ENCODE data around the gene DNAJB9. TPM values are rescaled to one million over a fixed set of nuclear protein-coding genes. Genes with fewer than 3 reads are reported as not detected.
A peak's percentile ranks its signal among the peaks of the same experiment; 100 is the strongest.
"Not testable (repeated sequence)": the region's sequence is repeated elsewhere in the genome, so short reads cannot be mapped to it uniquely, and the experiment has no call there.

Gene DNAJB9
- 10 to 100 TPM; 40.7 to 71.3 (median 51.5) TPM for polyA plus RNA-seq

DNA sequence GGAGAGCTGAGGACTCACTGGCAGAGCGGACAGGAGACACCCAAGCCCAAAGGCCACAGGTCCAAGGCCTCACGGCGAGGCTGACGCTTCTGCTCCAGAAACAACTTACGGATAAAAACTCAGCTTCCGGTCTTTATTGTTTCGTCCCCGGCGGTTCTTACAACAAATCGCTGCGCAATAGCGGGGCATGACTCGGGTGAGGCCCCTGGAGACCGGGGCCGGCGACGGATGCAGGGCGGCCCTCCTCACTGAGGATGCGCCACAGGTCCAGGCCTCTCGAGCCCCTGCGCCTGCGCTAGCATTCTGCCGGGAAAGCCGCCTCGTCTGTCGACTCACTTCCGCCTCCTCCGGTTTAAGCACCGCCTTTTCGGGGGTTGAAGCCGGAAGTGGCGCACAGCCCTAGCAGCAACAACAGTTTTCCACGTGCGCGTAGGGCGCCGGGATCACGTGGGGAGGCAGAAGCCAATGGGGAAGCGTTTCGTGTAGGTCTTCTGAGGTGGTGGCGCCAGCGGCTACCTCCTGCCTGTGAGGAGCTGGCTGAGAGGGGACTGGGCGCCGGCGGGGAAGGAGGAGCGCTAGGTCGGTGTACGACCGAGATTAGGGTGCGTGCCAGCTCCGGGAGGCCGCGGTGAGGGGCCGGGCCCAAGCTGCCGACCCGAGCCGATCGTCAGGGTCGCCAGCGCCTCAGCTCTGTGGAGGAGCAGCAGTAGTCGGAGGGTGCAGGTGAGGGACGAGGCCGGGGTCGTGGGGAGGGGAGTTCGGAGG, at the start of gene DNAJB9, which contains the start of gene THAP5:
Gene DNAJB9, plus strand, starts transcription at position 494 of the 765 bp plus-strand sequence. CDS start 1,853 bp downstream, outside the sequence.
Gene THAP5, minus strand, starts transcription at position 326 of the 765 bp plus-strand sequence. Its CDS starts 137 bp downstream, at position 189.
- peak within 1 kb of the TSS; percentile 98 to 100 (median 99) for H3K27ac Mint-ChIP-seq
- peaks cover 12 to 21% (median 14%) of the 10 kb centered on the region in 3 donors for H3K27me3 Mint-ChIP-seq (ENCODE audit: low read depth in 3 of 3)
- peaks cover 0 to 18% (median 5%) of the 10 kb centered on the region in 3 donors for H3K36me3 Mint-ChIP-seq
- DNase-seq: peak; percentile 100
- H3K4me1 Mint-ChIP-seq: peaks cover 48 to 89% of the 10 kb centered on the region in 2 donors
- peak within 1 kb of the TSS; percentile 92 to 100 (median 95) for H3K4me3 Mint-ChIP-seq
- H3K9me3 Mint-ChIP-seq: no peaks in the 10 kb centered on the region

DNA sequence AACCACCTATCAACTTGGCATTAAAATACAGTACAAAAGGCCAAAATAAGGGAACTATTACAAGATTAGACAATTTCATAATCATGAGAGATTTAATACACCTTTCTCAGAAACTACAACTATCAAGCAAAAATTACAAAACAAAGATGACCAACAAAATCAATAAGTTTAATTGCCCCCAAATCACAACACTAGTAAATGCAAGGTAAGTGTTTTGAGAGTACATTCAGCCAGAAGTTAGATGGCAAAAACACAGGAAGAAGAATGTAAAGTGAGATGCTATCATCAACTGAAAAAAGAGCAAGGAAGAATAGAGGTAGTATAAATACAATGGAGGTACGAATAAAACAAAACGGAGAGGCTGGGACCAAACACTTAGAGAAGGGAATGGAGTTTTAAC, 46.9 kb upstream of the DNAJB9 start:
- peaks cover 9 to 12% (median 11%) of the 10 kb centered on the region in 3 donors for H3K36me3 Mint-ChIP-seq
- peaks cover 3 to 13% (median 7%) of the 10 kb centered on the region in 3 donors for H3K27me3 Mint-ChIP-seq (ENCODE audit: low read depth in 3 of 3)
- peak overlapping the region; percentile 1 to 26 (median 10) for H3K27ac Mint-ChIP-seq

DNA sequence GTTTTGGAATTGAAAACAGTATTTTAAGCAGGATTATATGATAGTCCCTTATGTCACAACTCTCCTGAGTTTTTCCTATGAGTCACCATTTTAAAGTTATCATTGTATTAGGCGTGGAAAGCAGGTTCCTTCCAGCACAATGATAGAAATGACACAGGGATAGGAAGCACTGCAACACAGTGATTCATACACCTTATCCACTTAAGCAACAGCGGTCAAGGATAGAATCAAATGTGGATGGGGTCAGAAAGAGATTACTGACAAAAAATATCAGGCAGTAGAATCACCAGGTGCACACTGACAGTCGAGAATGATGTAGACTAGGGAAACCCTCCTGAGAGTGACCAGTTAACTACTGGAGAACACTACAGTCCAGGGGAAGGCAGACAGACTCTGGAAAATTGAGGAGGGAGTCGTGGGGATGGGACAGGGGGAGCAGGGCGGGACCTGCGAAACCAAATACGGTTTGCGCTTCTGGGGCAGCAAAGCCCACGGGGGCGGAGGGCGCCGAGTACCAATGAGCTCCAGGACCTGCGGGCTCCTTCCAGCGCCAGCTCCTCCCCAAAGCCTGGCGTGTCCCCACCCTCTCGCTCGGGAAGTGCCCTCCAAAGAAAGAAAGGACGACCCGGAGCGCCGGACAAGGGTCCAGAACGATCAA, 44.2 kb upstream of the DNAJB9 start:
- Mint-ChIP-seq H3K27me3 (ENCODE audit: low read depth in 3 of 3) (peaks cover 3 to 13% (median 7%) of the 10 kb centered on the region in 3 donors), H3K36me3 (peaks cover 0 to 4% (median 0%) of the 10 kb centered on the region in 3 donors), H3K4me3 (peak overlapping the region; percentile 95 to 97 (median 96)), H3K27ac (peak overlapping the region; percentile 96 to 99 (median 98)), H3K4me1 (peaks cover 40 to 43% of the 10 kb centered on the region in 2 donors), H3K9me3 (no peaks in the 10 kb centered on the region)
- no peak for DNase-seq

More for the DNA sequence above, 46.9 kb upstream of the DNAJB9 start:
- H3K4me3 Mint-ChIP-seq: peak overlapping the region in 1 of 5 donors; percentile 0
- DNase-seq: no peak
- no peaks in the 10 kb centered on the region for H3K9me3 Mint-ChIP-seq
- peaks cover 46 to 60% of the 10 kb centered on the region in 2 donors for H3K4me1 Mint-ChIP-seq

DNA sequence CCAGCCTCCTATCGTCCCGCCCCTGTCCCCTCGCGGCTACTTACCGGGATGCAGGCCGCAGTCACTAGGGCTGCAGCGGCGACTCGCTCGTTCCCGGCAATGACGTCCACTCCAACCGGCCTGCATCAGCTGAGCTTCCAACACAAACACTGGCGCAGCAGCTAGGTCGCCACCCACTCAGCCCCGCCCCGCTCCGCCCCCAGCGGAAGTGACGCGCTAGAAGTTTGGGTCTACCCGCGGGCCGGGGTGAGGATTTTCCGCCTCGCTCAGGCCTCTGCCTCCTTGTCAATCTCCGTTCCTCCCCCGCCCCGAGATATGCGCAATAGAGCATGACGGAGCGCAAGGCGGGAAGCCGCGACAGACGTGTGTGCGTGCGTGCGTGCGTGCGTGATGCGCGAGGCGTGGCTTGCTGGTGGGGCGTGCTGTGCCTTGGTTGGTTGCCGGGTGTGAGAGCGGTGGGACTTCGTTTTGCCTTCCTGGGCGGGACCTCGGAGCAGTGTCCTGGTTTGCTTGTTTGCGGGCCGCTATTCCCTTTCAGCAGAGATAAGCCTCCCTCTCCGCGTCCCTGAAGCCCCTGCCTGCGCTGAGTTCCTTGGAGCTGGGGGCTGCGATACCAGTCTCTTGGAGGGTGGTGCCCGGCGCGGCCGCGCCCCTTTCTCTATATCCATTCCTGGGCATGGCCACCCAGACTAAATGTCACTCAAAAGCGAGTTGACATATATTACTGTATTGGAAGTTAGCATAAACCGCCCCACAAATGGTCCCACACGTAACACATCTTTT, 43.5 kb upstream of the DNAJB9 start, which contains the start of gene PNPLA8:
Gene PNPLA8, minus strand, starts transcription at position 151 of the 783 bp plus-strand sequence. CDS start 10,644 bp downstream, outside the sequence.
- no peaks in the 10 kb centered on the region for H3K9me3 Mint-ChIP-seq
- peaks cover 3 to 10% (median 7%) of the 10 kb centered on the region in 3 donors for H3K27me3 Mint-ChIP-seq (ENCODE audit: low read depth in 3 of 3)
- no peaks in the 10 kb centered on the region for H3K36me3 Mint-ChIP-seq
- DNase-seq: peak; percentile 100
- peak within 1 kb of the TSS; percentile 95 to 97 (median 96) for H3K4me3 Mint-ChIP-seq
- peak within 1 kb of the TSS; percentile 96 to 99 (median 98) for H3K27ac Mint-ChIP-seq
- peaks cover 38% of the 10 kb centered on the region in 2 donors for H3K4me1 Mint-ChIP-seq

DNA sequence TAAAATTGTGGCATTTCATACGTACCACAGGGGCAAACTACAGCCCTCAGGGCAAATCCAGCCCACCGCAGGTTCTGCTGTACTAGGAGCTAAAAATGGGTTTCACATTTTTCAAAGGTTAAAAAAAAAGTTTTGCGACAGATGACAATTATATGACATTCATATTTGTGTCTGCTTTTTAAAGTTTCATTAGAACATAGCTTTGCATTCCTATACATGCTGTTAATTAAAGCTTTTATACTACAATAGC, 43.0 kb upstream of the DNAJB9 start:
- Mint-ChIP-seq H3K27ac (peak overlapping the region; percentile 96 to 99 (median 98)), H3K27me3 (ENCODE audit: low read depth in 3 of 3) (peaks cover 3 to 10% (median 7%) of the 10 kb centered on the region in 3 donors)

DNA sequence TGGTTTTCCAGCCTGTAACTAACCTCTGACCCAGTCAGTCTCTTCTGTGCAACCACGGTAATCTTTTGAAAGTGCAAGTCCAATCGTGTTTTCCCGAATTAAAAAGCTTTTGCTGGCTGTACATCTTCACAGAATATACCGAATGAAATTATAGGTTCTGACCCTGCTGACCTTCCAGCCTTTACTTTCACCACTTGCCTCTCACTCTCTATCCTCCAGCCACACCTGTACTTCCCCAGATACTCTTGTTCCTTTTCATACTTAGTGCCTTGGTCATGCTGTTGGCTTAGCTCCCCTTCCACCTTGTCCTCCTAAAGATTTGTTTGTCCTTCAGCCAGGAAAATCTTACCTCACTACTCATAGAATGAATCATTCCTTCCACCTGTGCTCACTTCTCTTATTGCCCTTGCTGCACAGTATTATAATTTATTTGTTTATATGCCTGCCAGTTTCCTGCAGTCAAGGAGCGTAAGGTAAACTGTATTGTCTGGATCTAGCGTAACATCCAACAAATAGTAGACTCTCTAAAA, 41.4 kb upstream of the DNAJB9 start:
- H3K9me3 Mint-ChIP-seq: no peaks in the 10 kb centered on the region
- H3K27me3 Mint-ChIP-seq (ENCODE audit: low read depth in 3 of 3): peaks cover 3 to 12% (median 7%) of the 10 kb centered on the region in 3 donors
- H3K4me1 Mint-ChIP-seq: peaks cover 23 to 24% of the 10 kb centered on the region in 2 donors
- peak overlapping the region in 4 of 5 donors; percentile 1 to 59 (median 34) for H3K4me3 Mint-ChIP-seq
- peaks cover 0 to 3% (median 0%) of the 10 kb centered on the region in 3 donors for H3K36me3 Mint-ChIP-seq
- no peak for DNase-seq
- H3K27ac Mint-ChIP-seq: peak overlapping the region in 4 of 6 donors; percentile 76 to 98 (median 80)

More for the DNA sequence above, 43.0 kb upstream of the DNAJB9 start:
- no peaks in the 10 kb centered on the region for H3K36me3 Mint-ChIP-seq
- H3K9me3 Mint-ChIP-seq: no peaks in the 10 kb centered on the region
- peak overlapping the region; percentile 95 to 97 (median 96) for H3K4me3 Mint-ChIP-seq
- H3K4me1 Mint-ChIP-seq: peaks cover 33 to 34% of the 10 kb centered on the region in 2 donors
- DNase-seq: no peak

DNA sequence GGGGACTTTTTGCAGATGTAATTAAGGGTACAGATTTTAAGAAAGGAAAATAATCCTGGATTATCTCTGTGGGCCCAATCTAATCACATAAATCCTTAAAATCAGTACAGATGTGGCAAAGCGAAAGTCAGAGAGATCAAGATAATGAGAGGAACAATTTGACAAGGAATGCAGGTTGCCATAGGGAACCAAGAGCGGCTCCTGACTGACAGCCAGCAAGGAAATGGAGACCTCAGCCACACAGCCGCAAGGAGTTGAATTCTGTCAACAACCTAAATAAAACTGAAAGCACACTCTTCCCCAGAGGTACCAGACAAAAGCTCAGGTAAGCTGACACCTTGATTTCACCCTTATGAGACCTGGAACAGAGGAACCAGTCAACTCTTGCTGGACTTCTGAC, 40.3 kb upstream of the DNAJB9 start:
- Mint-ChIP-seq H3K4me3 (no peak overlapping the region), H3K36me3 (peaks cover 0 to 3% (median 0%) of the 10 kb centered on the region in 3 donors)

DNA sequence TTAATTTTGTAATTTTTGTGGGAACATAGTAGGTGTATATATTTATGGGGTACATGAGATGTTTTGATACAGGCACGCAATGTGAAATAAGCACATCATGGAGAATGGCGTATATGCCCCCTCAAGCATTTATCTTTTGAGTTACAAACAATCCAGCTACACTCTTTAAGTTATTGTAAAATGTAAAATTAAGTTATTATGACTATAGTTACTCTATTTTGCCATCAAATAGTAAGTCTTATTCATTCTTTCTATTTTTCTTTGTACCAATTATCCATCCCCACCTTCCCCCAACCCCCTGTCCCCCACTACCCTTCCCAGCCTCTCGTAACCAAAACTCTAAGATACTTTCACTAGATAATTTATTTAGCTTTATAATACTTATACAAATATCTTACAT, 36.0 kb upstream of the DNAJB9 start:
- H3K4me3 Mint-ChIP-seq: no peak overlapping the region
- H3K36me3 Mint-ChIP-seq: peaks cover 0 to 9% (median 3%) of the 10 kb centered on the region in 3 donors
- H3K27me3 Mint-ChIP-seq (ENCODE audit: low read depth in 3 of 3): peaks cover 0 to 9% (median 2%) of the 10 kb centered on the region in 3 donors
- H3K9me3 Mint-ChIP-seq: no peaks in the 10 kb centered on the region
- DNase-seq: no peak
- H3K27ac Mint-ChIP-seq: no peak overlapping the region
- no peaks in the 10 kb centered on the region for H3K4me1 Mint-ChIP-seq

More for the DNA sequence above, 40.3 kb upstream of the DNAJB9 start:
- DNase-seq: no peak
- Mint-ChIP-seq H3K9me3 (no peaks in the 10 kb centered on the region), H3K27ac (no peak overlapping the region), H3K4me1 (peaks cover 12 to 15% of the 10 kb centered on the region in 2 donors), H3K27me3 (ENCODE audit: low read depth in 3 of 3) (peaks cover 3 to 12% (median 9%) of the 10 kb centered on the region in 3 donors)

DNA sequence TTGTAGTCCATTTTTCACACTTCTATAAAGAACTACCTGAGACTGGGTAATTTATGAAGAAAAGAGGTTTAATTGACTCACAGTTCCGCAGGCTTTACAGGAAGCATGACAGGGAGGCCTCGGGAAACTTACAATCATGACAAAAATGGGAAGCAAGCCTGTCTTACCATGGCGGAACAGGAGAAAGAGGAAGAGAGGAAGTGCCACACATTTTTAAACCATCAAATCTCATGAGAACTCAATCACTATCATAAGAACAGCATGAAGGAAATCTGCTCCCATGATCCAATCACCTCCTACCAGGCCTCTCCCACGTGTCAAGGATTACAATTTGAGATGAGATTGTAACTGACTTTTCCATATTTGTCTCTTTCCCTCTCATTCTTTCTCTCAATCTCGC, 34.4 kb upstream of the DNAJB9 start:
- no peak for DNase-seq
- Mint-ChIP-seq H3K27ac (no peak overlapping the region), H3K9me3 (no peaks in the 10 kb centered on the region), H3K27me3 (ENCODE audit: low read depth in 3 of 3) (peaks cover 2 to 9% (median 2%) of the 10 kb centered on the region in 3 donors), H3K4me1 (no peaks in the 10 kb centered on the region), H3K4me3 (no peak overlapping the region), H3K36me3 (peaks cover 0 to 9% (median 3%) of the 10 kb centered on the region in 3 donors)

DNA sequence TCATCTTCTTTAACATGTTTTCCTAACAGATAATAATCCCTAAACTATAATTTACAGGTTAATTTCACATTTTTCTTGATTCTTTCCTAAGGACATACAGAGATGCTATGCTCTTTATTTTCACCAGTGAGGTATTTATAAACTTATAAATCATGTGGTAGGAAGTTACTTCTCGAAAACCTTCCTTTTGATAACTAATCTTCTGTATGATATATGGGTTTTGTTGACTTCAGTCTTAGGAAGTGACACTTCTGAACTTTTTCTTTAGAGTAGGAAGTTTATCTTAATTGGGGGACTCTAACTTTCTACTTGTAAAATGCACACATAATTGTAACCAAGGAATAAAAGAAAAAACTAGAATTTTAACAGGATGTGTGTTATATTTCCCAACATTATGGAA, 33.9 kb upstream of the DNAJB9 start:
- Mint-ChIP-seq H3K4me3 (no peak overlapping the region), H3K4me1 (no peaks in the 10 kb centered on the region), H3K36me3 (peaks cover 0 to 9% (median 3%) of the 10 kb centered on the region in 3 donors), H3K9me3 (no peaks in the 10 kb centered on the region), H3K27ac (no peak overlapping the region), H3K27me3 (ENCODE audit: low read depth in 3 of 3) (peaks cover 2 to 9% (median 2%) of the 10 kb centered on the region in 3 donors)
- no peak for DNase-seq

DNA sequence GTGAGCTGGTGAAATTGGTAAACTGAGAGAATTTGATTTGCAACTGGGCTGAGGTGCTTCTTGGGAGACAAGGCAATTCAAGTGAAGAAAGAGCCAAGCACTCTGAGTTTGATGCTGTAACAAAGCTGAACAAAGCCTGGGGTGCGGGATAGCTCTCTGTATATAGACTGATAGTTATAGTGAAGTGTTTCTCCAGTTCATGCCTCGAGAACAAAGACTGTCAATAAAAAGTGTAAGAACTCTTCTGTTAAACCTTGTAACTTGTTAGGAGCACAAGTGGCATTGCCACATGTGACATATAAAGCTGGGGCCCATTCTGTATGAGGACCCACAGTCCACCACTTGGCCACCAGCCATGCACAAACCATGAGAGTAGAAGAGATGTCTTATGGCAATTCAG, 32.4 kb upstream of the DNAJB9 start:
- no peak for DNase-seq
- no peak overlapping the region for H3K27ac Mint-ChIP-seq
- no peak overlapping the region for H3K4me3 Mint-ChIP-seq
- H3K9me3 Mint-ChIP-seq: no peaks in the 10 kb centered on the region
- peaks cover 0 to 9% (median 2%) of the 10 kb centered on the region in 3 donors for H3K27me3 Mint-ChIP-seq (ENCODE audit: low read depth in 3 of 3)
- H3K4me1 Mint-ChIP-seq: no peaks in the 10 kb centered on the region
- peaks cover 0 to 6% (median 3%) of the 10 kb centered on the region in 3 donors for H3K36me3 Mint-ChIP-seq

DNA sequence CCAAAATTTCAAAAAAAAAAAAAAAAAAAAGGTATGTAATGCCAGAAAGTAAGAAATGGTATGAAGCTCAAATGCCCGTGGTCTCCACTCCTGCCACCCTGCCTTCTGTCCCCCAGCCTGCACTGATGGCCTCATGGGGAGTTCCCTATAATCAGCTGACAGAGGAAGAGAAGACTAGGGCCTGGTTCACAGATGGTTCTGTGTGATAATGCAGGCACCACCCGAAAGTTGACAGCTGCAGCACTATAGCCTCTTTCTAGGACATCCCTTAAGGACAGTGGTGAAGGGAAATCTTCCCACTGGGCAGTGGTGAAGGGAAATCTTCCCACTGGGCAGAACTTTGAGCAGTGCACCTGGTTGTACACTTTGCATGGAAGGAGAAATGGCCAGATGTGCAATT, 31.4 kb upstream of the DNAJB9 start:
- H3K4me3 Mint-ChIP-seq; DNase-seq; H3K27ac Mint-ChIP-seq; H3K4me1 Mint-ChIP-seq; H3K27me3 Mint-ChIP-seq (ENCODE audit: low read depth in 3 of 3); H3K36me3 Mint-ChIP-seq; H3K9me3 Mint-ChIP-seq: not testable (repeated sequence)

DNA sequence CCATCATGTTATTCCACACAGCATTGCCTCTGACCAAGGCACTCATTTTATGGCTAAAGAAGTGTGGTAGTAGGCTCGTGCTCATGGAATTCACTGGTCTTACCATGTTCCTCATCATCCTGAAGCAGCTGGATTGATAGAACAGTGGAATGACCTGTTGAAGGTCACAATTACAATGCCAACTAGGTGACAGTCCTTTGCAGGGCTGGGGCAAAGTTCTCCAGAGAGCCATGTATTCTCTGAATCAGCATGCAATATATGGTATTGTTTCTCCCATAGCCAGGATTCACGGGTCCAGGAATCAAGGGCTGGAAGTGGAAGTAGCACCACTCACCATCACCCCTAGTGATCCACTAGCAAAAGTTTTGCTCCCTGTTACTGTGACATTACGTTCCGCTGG, 31.0 kb upstream of the DNAJB9 start:
- H3K27ac Mint-ChIP-seq; DNase-seq; H3K36me3 Mint-ChIP-seq; H3K9me3 Mint-ChIP-seq; H3K27me3 Mint-ChIP-seq (ENCODE audit: low read depth in 3 of 3); H3K4me1 Mint-ChIP-seq; H3K4me3 Mint-ChIP-seq: not testable (repeated sequence)
